ENCODE data around the gene WWTR1. TPM values are rescaled to one million over a fixed set of nuclear protein-coding genes. Genes with fewer than 3 reads are reported as not detected.

WWTR1 gene
- total and polyA plus RNA-seq, 2 of the 4 experiments (the other 2 are of a cell fraction), result 38.9 to 65.3 TPM

DNA sequence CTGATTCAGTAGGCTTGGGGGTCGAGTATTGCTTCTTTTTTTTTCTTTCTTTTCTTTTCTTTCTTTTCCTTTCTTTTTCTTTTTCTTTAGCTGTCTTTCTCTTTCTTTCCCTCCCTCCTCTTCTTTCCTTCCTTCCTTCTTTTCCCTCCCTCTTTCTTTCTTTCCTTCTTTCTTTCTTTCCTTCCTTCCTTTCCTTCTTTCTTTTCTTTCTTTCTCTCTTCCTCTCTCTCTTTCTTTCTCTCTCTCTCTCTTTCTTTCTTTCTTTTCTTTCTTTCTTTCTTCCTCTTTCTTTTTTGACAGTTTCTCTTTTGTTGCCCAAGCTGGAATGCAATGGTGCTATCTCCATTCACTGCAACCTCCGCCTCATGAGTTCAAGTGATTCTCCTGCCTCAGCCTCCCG lies 147.3 kb downstream of the WWTR1 start:
- H3K79me1 ChIP-seq (ENCODE audit: low read depth in 1 of 2, low read length in 2 of 2), result no peaks in the 10 kb centered on the region
- H3K23ac ChIP-seq (ENCODE audit: low read depth, low read length), result no peak overlapping the region
- H3K27me3 ChIP-seq (ENCODE audit: control insufficient read depth, insufficient read depth, low read length), result no peaks in the 10 kb centered on the region
- no peak overlapping the region for H2BK20ac ChIP-seq (ENCODE audit: low read depth, low read length)
- peaks cover 15% of the 10 kb centered on the region for H3K4me1 ChIP-seq (ENCODE audit: control insufficient read depth, insufficient read depth, low read length)
- no peak overlapping the region for H2AFZ ChIP-seq (replicated peaks; ENCODE audit: low read length, poor library complexity)
- no peak overlapping the region for H3K18ac ChIP-seq (ENCODE audit: low read depth, low read length)
- no peak overlapping the region for H2BK15ac ChIP-seq (ENCODE audit: low read depth, low read length)
- H2AK5ac ChIP-seq (ENCODE audit: low read depth, low read length), result no peak overlapping the region
- H4K5ac ChIP-seq (ENCODE audit: low read depth, low read length), result no peak overlapping the region
- H3K36me3 ChIP-seq (ENCODE audit: control insufficient read depth, insufficient read depth, low read length), result no peaks in the 10 kb centered on the region
- dilution Hi-C loops (cut with HindIII; ENCODE audit: low sequenced_read_pairs, unreplicated experiment), result loop anchor here (25.0 kb wide), 1 partner anchor 227 kb away; no protein-coding TSS in a partner anchor
- CTCF ChIA-PET, result no interaction called here
- no peak overlapping the region for H2BK120ac ChIP-seq (ENCODE audit: low read depth, low read length)
- no TSS peak for BruUV-seq (replicated peaks)
- H3K9me3 ChIP-seq (ENCODE audit: control insufficient read depth, insufficient read depth, low read length), result no peaks in the 10 kb centered on the region
- POLR2A ChIA-PET (ENCODE audit: unreplicated experiment), result interaction anchor here (0.6 kb wide), 1 partner anchor 226 kb away, joined by 4 read pairs; no protein-coding TSS in a partner anchor
- H4K91ac ChIP-seq (ENCODE audit: insufficient read depth, low read depth, low read length), result no peak overlapping the region
- no peak overlapping the region for H3K9ac ChIP-seq (ENCODE audit: low read depth, low read length)
- intact Hi-C loops (cut with micrococcal nuclease), result no loop called here
- H3K27ac ChIP-seq (ENCODE audit: insufficient read depth, low read length), result no peak overlapping the region
- WGBS, 2 experiments (ENCODE audit: extremely low coverage in 2 of 2, insufficient read length in 1 of 2), result no CpG with 5 or more reads among the region's 3 CpGs
- no peak overlapping the region for H3K4me2 ChIP-seq (ENCODE audit: low read depth, low read length)
- in situ Hi-C loops (cut with MboI; ENCODE audit: low sequenced_read_pairs), result loop anchor here (5.0 kb wide), 1 partner anchor 207 kb away; no protein-coding TSS in a partner anchor
- no peak overlapping the region for H2AK9ac ChIP-seq (replicated peaks; ENCODE audit: low read depth, low read length, poor library complexity)
- no peak overlapping the region for H4K8ac ChIP-seq (ENCODE audit: low read depth in 2 of 2, low read length in 2 of 2)
- no peak overlapping the region for H2BK5ac ChIP-seq (ENCODE audit: low read depth, low read length, poor library complexity, severe bottlenecking)
- H3K4ac ChIP-seq (ENCODE audit: low read depth, low read length), result no peak overlapping the region
- TF ChIP-seq RCOR1 (IDR thresholded peaks at IDR 0.05; ENCODE audit: insufficient replicate concordance, low read length), result no peak
- TF ChIP-seq MAZ (IDR thresholded peaks at IDR 0.05; ENCODE audit: borderline replicate concordance, low read depth, low read length), result no peak
- TF ChIP-seq SMC3 (IDR thresholded peaks at IDR 0.05; ENCODE audit: low read depth, low read length), result no peak
- TF ChIP-seq CTCF (conservative IDR thresholded peaks at IDR 0.05; ENCODE audit: low read depth, low read length), result no peak
- TF ChIP-seq CEBPB (IDR thresholded peaks at IDR 0.05; ENCODE audit: low read depth, low read length), result no peak
- TF ChIP-seq, protein P1, sequence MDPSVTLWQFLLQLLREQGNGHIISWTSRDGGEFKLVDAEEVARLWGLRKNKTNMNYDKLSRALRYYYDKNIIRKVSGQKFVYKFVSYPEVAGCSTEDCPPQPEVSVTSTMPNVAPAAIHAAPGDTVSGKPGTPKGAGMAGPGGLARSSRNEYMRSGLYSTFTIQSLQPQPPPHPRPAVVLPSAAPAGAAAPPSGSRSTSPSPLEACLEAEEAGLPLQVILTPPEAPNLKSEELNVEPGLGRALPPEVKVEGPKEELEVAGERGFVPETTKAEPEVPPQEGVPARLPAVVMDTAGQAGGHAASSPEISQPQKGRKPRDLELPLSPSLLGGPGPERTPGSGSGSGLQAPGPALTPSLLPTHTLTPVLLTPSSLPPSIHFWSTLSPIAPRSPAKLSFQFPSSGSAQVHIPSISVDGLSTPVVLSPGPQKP (IDR thresholded peaks at IDR 0.05; ENCODE audit: borderline replicate concordance, low read depth, low read length), result no peak
- no peak for TF ChIP-seq FOS (IDR thresholded peaks at IDR 0.05; ENCODE audit: low read depth, low read length)
- TF ChIP-seq BHLHE40 (IDR thresholded peaks at IDR 0.05; ENCODE audit: low read depth, low read length), result no peak
- no peak for TF ChIP-seq NFE2L2 (IDR thresholded peaks at IDR 0.05; ENCODE audit: low read depth, low read length)
- no peak for TF ChIP-seq POLR2A (IDR thresholded peaks at IDR 0.05; ENCODE audit: low read depth, low read length)
- TF ChIP-seq, protein P2, sequence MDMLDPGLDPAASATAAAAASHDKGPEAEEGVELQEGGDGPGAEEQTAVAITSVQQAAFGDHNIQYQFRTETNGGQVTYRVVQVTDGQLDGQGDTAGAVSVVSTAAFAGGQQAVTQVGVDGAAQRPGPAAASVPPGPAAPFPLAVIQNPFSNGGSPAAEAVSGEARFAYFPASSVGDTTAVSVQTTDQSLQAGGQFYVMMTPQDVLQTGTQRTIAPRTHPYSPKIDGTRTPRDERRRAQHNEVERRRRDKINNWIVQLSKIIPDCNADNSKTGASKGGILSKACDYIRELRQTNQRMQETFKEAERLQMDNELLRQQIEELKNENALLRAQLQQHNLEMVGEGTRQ (IDR thresholded peaks at IDR 0.05; ENCODE audit: low read depth, low read length), result no peak
- no peak for TF ChIP-seq RFX5 (IDR thresholded peaks at IDR 0.05; ENCODE audit: low read depth, low read length)
- no peak for TF ChIP-seq MAFK (IDR thresholded peaks at IDR 0.05; ENCODE audit: low read depth, low read length)
- no peak for TF ChIP-seq CHD1 (IDR thresholded peaks at IDR 0.05; ENCODE audit: low read depth, low read length)
- no peak for TF ChIP-seq RAD21 (IDR thresholded peaks at IDR 0.05; ENCODE audit: low read length)
- H3K56ac ChIP-seq (ENCODE audit: extremely low read depth, insufficient read depth, low read length), result no peak overlapping the region
- DNase-seq (no peak), ATAC-seq (ENCODE audit: low read depth) (no peak)
- H3K9me1 ChIP-seq (ENCODE audit: insufficient read depth, low read length), result peaks cover 12% of the 10 kb centered on the region
- H3K4me3 ChIP-seq (ENCODE audit: insufficient read depth, low read depth, low read length), result no peak overlapping the region
- H4K20me1 ChIP-seq (ENCODE audit: insufficient read depth, low read length), result no peaks in the 10 kb centered on the region
- H3K14ac ChIP-seq (replicated peaks; ENCODE audit: low read depth, low read length), result no peak overlapping the region

Data from IMR-90 (cell line).